GM12801 (cell line): ENCODE measurements around the gene SLC1A5.

Experiments used
- TF ChIP-seq, protein P1 (sequence below): IDR thresholded peaks from one replicate; pipeline ENCODE4 v1.5.1; 2011; ENCODE audit warnings: control low read depth; ENCODE audit not compliant: insufficient read length; ENCODE audit errors: extremely low read depth

Gene SLC1A5

DNA sequence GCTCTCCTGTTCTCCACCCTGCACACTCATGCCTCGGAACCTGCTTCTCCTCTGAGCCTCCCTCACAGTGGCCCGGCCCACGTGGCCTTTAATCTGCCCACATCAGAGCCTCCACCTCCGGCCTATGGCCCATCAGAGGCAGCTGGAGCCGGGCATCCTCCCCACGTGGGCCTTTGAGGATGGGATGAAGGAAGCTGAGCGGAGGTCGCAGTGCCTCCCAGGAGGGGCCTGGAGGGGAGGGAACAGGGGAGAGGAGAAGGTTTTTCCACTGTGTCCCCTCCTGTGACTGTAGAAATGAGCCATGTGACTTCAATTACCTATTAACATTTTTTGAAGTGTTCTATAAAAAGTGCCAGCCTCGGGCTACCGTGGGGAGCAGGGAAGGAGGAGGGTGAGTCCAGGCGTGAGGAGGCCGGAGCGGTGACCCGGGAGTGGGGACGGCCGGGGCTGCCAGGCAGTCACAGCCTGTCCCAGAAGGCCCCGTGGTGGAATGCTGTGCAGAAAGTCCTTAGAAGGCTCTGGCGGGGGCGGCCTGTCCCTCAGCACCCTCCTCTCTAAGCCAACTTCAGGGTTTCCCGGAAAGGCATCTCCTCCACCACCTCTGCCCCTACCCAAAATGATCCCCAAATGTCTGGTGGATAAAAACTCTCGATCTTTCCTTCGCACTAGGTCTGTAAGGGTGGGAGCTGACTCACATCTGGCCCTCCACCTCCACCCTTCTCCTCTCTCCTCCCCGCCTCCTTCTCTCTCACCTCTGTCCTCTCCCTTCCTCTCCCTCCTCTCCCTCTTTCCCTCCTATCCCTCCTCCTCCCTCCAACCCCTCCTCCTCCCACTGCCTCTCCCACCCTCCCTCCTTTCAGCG is 24.8 kb upstream of the SLC1A5 start:
- TF ChIP-seq, protein P1, sequence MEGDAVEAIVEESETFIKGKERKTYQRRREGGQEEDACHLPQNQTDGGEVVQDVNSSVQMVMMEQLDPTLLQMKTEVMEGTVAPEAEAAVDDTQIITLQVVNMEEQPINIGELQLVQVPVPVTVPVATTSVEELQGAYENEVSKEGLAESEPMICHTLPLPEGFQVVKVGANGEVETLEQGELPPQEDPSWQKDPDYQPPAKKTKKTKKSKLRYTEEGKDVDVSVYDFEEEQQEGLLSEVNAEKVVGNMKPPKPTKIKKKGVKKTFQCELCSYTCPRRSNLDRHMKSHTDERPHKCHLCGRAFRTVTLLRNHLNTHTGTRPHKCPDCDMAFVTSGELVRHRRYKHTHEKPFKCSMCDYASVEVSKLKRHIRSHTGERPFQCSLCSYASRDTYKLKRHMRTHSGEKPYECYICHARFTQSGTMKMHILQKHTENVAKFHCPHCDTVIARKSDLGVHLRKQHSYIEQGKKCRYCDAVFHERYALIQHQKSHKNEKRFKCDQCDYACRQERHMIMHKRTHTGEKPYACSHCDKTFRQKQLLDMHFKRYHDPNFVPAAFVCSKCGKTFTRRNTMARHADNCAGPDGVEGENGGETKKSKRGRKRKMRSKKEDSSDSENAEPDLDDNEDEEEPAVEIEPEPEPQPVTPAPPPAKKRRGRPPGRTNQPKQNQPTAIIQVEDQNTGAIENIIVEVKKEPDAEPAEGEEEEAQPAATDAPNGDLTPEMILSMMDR = no peak

GRCh38 chr19:46809534-46810272 is 21.3 kb upstream of the SLC1A5 start:
- TF ChIP-seq, protein P1 = no peak

DNA sequence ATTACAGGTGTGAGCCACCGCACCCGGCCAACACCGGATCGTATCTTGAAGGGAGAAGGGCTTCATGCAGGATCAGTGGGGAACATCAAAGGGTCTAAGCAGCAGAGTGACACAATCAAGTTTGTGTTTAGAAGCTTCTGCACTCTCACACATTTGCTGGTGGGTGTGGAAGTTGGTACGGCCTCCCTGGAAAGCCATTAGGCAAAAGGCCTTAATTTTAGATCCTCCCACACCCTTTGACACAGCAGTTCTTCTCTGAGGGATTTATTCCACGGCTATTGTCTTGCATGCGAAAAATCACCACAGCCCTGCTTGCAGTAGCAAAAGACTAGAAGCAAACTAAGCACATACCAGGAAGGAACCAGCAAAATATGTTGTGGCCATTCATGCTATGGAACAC is 18.3 kb upstream of the SLC1A5 start:
- TF ChIP-seq, protein P1 = no peak

DNA sequence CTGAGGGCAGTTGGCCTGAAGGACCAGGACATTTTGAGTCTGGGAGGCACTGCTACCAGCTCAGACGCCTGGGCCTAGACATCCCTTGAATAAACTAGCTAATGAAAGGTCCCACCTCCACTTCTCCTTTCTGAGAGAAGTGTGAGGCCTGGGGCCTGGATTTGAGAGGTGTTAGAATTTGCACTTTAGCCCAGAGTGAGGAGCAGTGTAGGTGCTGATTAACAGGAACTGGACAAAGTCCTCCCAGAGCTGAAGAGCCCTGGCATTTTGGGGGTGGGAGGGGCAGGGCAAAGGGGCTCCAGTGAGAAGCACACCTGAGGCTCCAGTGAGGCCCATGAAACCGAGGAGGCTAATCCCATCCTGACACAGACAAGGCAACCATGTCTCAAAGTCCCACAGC is 15.2 kb upstream of the SLC1A5 start:
- TF ChIP-seq, protein P1 = no peak

GRCh38 chr19:46802152-46802551 is 13.8 kb upstream of the SLC1A5 start:
- TF ChIP-seq, protein P1 = no peak

- TF ChIP-seq, protein P1 = no peak
These were observed 10.3 kb upstream of the SLC1A5 start for GRCh38 chr19:46798713-46799112.

- TF ChIP-seq, protein P1 = no peak
These were observed 9.5 kb upstream of the SLC1A5 start for GRCh38 chr19:46797881-46798280.
